K562 (cell line): Measurements from ENCODE around the gene NRG3.

Experiments
- CREB1 ChIP-seq, 2 experiments: sonication (generic) in 1 of 2; formaldehyde crosslinking in 1 of 2; IDR thresholded peaks; 2 replicates each; pipeline versions ENCODE4 v1.6.1 to v1.8.0; 2012 to 2022; ENCODE audit warnings: inconsistent platforms in 1 of 2, mild to moderate bottlenecking in 1 of 2, missing genetic modification reagents in 1 of 2, moderate library complexity in 1 of 2
- GABPB1 ChIP-seq: sonication (generic); formaldehyde crosslinking; IDR thresholded peaks from 2 replicates; pipeline ENCODE4 v1.8.0; 2022; ENCODE audit warnings: mild to moderate bottlenecking, missing genetic modification reagents
- GTF2F1 ChIP-seq: IDR thresholded peaks from 2 replicates; pipeline ENCODE4 v1.6.1; 2011; ENCODE audit warnings: low read depth, low read length, improper control_type of control experiment
- POLR2AphosphoS5 ChIP-seq: IDR thresholded peaks from 2 replicates; pipeline ENCODE4 v1.6.1; 2011; ENCODE audit warnings: mild to moderate bottlenecking, low read depth, low read length, moderate library complexity; ENCODE audit not compliant: control insufficient read depth, insufficient read depth
- ZFX ChIP-seq: sonication (generic); formaldehyde crosslinking; IDR thresholded peaks from 2 replicates; pipeline ENCODE4 v1.8.0; 2022; ENCODE audit warnings: mild to moderate bottlenecking, missing genetic modification reagents, moderate library complexity
- TF ChIP-seq, protein P1 (sequence below), 2 experiments: fragments of 450-650 bp in 1 of 2; sonication (generic) in 1 of 2; formaldehyde crosslinking; conservative IDR thresholded peaks; 2 replicates each; pipeline versions ENCODE4 v1.4.0 to v1.8.1; 2020 to 2022; ENCODE audit warnings: mild to moderate bottlenecking in 1 of 2, missing genetic modification reagents in 1 of 2

DNA sequence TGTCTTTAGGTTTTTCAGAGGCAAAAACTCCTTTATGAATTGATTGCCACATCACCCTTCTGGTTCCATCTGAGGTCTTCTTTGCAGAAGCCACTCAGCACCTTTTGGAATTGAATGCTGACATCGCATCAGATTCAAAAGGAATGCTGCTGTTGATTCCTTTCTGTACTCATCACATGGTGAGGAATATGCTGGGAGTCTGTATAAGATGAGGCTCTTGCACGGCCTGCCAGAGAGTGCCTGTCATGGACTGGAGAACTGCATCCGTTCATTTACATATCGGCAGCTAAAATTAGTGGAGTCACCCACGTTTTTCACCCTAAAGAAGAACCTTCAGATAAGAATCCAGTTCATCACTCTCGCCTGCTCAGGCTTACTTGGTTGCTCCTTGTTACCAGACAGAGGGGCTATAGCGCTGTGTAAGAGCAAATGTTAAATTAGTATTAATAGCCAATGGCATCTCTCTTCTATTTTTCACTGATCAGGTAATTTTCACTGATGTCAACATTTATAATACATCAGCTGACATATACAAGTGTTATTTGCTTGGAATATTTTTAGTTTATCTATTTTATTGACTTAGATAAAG, 14.3 kb downstream of the NRG3 start:
- TF ChIP-seq ZFX (CRISPR knock-in tag) (no peak), GTF2F1 (no peak), GABPB1 (CRISPR knock-in tag) (no peak), POLR2AphosphoS5 (no peak), CREB1 (IDR thresholded peaks at IDR 0.05) (no peak), CREB1 (CRISPR knock-in tag; IDR thresholded peaks at IDR 0.05) (no peak)
- TF ChIP-seq, protein P1, sequence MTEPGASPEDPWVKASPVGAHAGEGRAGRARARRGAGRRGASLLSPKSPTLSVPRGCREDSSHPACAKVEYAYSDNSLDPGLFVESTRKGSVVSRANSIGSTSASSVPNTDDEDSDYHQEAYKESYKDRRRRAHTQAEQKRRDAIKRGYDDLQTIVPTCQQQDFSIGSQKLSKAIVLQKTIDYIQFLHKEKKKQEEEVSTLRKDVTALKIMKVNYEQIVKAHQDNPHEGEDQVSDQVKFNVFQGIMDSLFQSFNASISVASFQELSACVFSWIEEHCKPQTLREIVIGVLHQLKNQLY (CRISPR knock-in tag; conservative IDR thresholded peaks at IDR 0.05): no peak
